SK-N-MC (cell line): ENCODE data around the gene OTOGL.
A peak's percentile ranks its signal among the peaks of the same experiment; 100 is the strongest.

Experiments used
- DNase-seq: peaks from one replicate; pipeline ENCODE4 v3.0.0-alpha.2; 2011; ENCODE audit warnings: low read depth, low spot score
- H3K27ac ChIP-seq: fragments of 200-600 bp; sonication (generic); 2 replicates; pipeline ENCODE4 v1.5.1; 2016; ENCODE audit warnings: mixed run types
- H3K36me3 ChIP-seq: fragments of 200-600 bp; sonication (generic); 2 replicates; pipeline ENCODE4 v1.6.1; 2017; ENCODE audit warnings: antibody characterized with exemption, low read length, mixed read lengths; ENCODE audit not compliant: insufficient read depth
- H3K4me3 ChIP-seq: fragments of 200-600 bp; sonication (generic); 2 replicates; pipeline ENCODE4 v1.5.1; 2016
- H3K9ac ChIP-seq: fragments of 200-600 bp; sonication (generic); 2 replicates; pipeline ENCODE4 v1.8.0; 2017; ENCODE audit warnings: mixed run types, mixed read lengths; ENCODE audit not compliant: insufficient read length
- H3K9me3 ChIP-seq: fragments of 200-600 bp; sonication (generic); 2 replicates; pipeline ENCODE4 v1.6.1; 2017; ENCODE audit warnings: low read depth, mild to moderate bottlenecking, antibody characterized with exemption, low read length, moderate library complexity, mixed read lengths
- EZH2 ChIP-seq: fragments of 200-600 bp; sonication (generic); IDR thresholded peaks from one replicate; pipeline ENCODE4 v1.6.1; 2017; ENCODE audit warnings: antibody characterized with exemption
- FOXP2 ChIP-seq: optimal IDR thresholded peaks from 2 replicates; pipeline ENCODE3; 2011; ENCODE audit warnings: mild to moderate bottlenecking, moderate library complexity; ENCODE audit not compliant: insufficient read depth; ENCODE audit errors: extremely low read length, control extremely low read depth
- POLR2AphosphoS5 ChIP-seq: IDR thresholded peaks from 2 replicates; pipeline ENCODE4 v1.6.1; 2012; ENCODE audit warnings: mild to moderate bottlenecking, low read depth, low read length, borderline replicate concordance

The OTOGL gene

DNA sequence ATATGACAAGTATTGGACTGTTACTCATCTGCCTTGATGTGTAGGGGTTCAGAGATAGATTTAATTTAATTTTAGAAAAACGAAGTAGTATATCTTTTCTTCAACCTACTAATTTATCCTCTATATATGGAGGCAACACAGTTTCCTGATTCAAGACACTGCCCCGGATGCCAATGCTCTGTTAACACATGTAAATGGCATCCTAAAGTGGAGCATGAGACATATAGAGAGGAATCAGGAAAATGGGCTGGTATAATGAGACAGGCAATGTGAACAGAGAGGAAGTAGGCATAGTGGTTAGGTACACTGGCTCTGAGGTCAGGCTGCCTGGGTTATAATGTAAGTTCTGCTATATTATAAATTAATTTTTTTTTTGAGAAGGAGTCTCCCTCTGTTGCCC lies 85.6 kb downstream of the OTOGL start:
- TF ChIP-seq FOXP2 (no peak), POLR2AphosphoS5 (no peak)
- no peak overlapping the region for H3K27ac ChIP-seq
- H3K9ac ChIP-seq, result no peak overlapping the region
- no peaks in the 10 kb centered on the region for H3K9me3 ChIP-seq
- no peaks in the 10 kb centered on the region for H3K36me3 ChIP-seq
- DNase-seq, result no peak
- H3K4me3 ChIP-seq, result no peak overlapping the region

DNA sequence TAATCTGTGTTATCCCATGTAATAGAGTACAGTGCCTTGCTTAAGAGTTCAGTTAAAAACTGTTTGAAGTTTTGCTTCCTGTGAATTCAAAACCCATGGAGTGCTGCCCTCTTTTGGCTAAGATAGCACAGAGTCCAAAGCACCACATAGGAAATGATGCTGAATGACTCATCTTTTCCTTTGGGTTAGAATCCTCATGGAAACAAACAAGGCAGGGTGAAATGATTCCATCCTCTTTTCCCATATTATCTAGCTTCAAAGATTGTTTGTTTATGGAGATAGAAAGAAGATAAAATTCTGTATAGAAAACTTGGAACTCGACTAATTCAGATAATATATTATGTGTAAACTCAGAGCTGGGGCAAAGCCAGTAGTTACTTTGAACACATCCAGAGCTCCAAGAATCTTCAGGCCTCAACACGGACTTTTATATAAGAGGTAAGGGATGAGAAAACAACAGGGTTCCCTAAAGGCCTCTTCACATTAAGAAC lies 87.4 kb downstream of the OTOGL start:
- no peaks in the 10 kb centered on the region for H3K9me3 ChIP-seq
- DNase-seq, result peak; percentile 90
- H3K4me3 ChIP-seq, result 0 out of 2 replicates have a peak overlapping the region, but pooled peaks have one; percentile 7
- no peaks in the 10 kb centered on the region for H3K36me3 ChIP-seq
- TF ChIP-seq POLR2AphosphoS5 (no peak), FOXP2 (no peak), EZH2 (no peak)
- H3K9ac ChIP-seq, result peak overlapping the region; percentile 17
- peak overlapping the region; percentile 88 for H3K27ac ChIP-seq

DNA sequence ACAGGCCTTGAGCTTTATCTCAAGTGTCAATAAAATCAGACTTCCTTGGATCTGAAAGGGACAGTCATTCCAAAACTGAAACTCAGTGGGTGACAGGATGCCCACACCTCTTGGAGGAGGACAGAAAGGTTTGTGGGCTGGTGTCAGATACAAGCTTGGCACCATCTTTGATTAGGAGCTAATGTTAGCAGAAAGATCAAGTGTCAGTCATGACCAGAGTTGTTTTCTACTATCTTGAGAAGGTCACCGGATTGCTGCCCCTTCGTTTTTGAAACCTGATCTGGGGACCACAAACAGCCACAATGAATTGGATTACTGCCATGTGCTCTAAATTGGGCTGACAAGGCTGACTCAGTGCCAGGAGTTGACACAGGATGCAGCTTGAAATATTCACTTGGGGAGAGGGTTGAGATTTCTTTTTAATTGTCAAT lies 88.3 kb downstream of the OTOGL start:
- H3K9me3 ChIP-seq, result no peaks in the 10 kb centered on the region
- no peak overlapping the region for H3K9ac ChIP-seq
- H3K27ac ChIP-seq, result peak overlapping the region; percentile 88
- TF ChIP-seq POLR2AphosphoS5 (no peak), EZH2 (no peak), FOXP2 (no peak)
- no peaks in the 10 kb centered on the region for H3K36me3 ChIP-seq
- no peak for DNase-seq
- no peak overlapping the region for H3K4me3 ChIP-seq

DNA sequence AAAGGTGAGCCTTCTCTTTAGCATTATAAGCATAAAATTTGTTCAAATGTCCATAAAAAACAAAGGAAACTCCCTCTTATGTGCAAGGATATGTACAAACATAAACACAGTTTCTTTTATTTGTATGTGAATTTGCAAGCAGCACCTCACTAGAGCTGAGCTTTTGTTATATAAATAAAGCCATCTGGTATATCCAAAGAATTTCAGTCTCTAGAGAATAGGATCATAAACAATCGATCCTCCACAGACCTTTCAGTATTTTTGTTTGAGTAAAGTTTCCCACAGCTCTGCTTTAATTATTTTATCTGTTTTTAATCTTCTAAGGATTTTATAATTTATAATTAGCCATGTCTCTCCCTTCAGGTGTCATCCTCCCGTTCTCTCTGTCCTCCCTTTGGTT lies 89.2 kb downstream of the OTOGL start:
- Histone ChIP-seq H3K4me3 (no peak overlapping the region), H3K27ac (no peak overlapping the region), H3K9ac (no peak overlapping the region), H3K9me3 (no peaks in the 10 kb centered on the region), H3K36me3 (no peaks in the 10 kb centered on the region)
- no peak for DNase-seq
- no peak for TF ChIP-seq POLR2AphosphoS5
- no peak for TF ChIP-seq FOXP2
- TF ChIP-seq EZH2, result no peak

DNA sequence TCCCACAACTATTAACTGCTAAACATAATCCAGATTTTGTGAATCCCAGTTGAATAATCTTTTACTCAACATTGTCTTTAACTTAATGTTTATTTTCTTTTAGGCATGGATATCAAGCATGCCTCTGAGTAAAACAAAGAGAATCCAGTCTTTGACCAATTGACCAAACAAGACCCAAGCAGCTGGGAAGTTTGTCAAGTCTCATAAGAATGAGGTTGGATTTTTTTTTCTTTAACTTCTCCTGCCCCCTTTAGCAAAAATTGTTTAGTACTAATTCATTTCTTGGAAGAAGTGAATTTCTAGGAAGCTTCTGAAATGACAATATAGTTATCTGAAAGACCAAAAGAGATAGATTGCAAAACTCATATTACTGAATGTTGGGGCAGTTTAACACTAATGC lies 89.9 kb downstream of the OTOGL start:
- Histone ChIP-seq H3K9me3 (no peaks in the 10 kb centered on the region), H3K36me3 (no peaks in the 10 kb centered on the region), H3K9ac (no peak overlapping the region), H3K4me3 (no peak overlapping the region), H3K27ac (no peak overlapping the region)
- DNase-seq, result no peak
- TF ChIP-seq POLR2AphosphoS5, result no peak
- TF ChIP-seq FOXP2, result no peak
- no peak for TF ChIP-seq EZH2

DNA sequence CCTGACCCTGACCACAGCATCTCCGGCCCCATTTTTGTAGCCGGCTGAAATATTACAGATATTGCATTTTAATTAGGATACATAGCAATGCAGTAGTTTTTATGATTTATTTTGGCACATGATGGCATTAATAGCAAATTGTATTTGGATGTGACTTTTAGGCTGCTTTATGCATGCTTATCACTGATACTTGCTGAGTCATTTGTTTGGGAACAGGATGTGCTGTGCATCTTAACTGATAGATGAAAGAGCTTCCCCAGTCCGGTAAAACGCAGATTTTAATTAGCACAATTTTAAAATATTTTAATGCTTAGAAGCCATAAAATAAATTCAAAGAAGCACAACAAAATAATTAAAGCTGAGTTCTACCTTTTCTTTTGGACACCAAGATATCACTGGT lies 90.7 kb downstream of the OTOGL start:
- Histone ChIP-seq H3K27ac (no peak overlapping the region), H3K9ac (no peak overlapping the region), H3K4me3 (no peak overlapping the region), H3K9me3 (no peaks in the 10 kb centered on the region), H3K36me3 (no peaks in the 10 kb centered on the region)
- DNase-seq, result no peak
- TF ChIP-seq FOXP2 (no peak), EZH2 (no peak), POLR2AphosphoS5 (no peak)

DNA sequence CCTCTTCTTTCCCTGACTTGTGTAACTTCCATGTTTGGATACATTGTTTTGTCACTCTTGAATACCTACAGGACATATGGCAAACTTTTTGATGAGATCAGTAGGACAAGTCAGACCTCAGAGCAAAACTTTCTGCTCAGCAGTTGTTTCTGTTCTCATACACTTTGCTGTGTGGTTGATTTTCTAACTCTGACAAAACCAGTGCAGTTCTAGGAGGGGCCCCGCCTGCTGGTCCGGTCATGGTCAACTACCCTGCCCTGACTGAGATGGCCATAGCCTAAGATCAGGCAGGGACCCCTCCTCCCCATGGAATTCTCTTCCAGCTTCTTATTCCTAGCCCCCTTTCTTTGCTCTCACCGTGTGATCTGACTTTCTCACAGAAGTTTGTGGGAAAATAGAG lies 92.8 kb downstream of the OTOGL start:
- TF ChIP-seq EZH2, result no peak
- no peak for TF ChIP-seq POLR2AphosphoS5
- TF ChIP-seq FOXP2, result no peak
- no peak overlapping the region for H3K27ac ChIP-seq
- no peaks in the 10 kb centered on the region for H3K36me3 ChIP-seq
- H3K9ac ChIP-seq, result peak overlapping the region; percentile 35
- H3K4me3 ChIP-seq, result no peak overlapping the region
- no peaks in the 10 kb centered on the region for H3K9me3 ChIP-seq
- no peak for DNase-seq

DNA sequence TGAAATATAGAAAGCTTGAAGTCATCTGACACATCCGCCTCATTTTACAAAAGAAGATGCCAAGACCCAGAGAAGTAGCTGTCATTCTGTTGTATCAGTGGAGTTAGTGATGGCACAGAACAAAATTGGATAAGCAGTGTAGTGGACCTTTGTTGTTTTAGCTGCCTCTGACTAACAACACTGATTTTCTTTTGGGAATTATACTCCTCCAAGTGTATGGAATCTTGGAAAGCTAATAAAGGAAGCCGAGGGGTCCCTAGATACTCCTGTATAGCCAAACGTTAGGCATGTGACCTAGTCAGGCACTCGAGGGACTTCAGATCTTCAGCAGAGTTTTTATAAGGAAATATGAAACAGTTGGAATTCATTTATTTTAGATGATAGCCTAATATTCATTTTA lies 94.5 kb downstream of the OTOGL start:
- DNase-seq, result no peak
- H3K36me3 ChIP-seq, result no peaks in the 10 kb centered on the region
- no peak for TF ChIP-seq FOXP2

DNA sequence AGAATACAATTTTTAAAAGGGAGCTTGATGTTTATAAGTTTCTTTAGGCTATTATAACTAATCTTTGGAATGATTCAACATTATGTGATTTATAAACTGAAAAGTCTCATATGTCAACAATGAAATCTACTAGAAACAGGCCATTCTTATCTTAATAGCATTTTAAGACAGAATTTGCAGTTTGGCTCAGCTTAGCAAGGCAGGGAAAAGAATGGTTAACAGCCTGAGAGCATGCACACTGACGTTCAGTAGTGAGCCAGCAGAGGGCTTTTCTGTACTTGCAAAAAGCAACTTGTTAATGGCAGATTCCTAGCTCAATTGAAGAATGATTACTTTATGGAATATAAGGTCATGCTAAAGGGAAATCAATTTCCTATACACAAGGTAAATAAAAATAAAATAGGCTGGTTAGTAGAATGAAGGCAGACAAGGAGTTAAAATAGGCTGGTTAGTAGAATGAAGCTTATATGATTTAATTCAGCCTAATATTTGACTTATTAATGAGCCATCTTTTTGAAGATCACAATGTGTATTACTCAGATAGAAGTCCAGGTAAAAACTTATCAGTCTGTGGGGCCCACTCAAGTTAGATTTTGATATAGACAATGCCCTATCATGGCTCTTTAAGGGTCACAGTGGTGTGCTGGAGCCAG lies 95.9 kb downstream of the OTOGL start:
- Histone ChIP-seq H3K27ac (no peak overlapping the region), H3K9ac (no peak overlapping the region), H3K36me3 (no peaks in the 10 kb centered on the region), H3K4me3 (no peak overlapping the region), H3K9me3 (no peaks in the 10 kb centered on the region)
- TF ChIP-seq POLR2AphosphoS5 (no peak), EZH2 (no peak), FOXP2 (no peak)
- DNase-seq, result peak; percentile 48

More for the DNA sequence above, 94.5 kb downstream of the OTOGL start:
- H3K9me3 ChIP-seq, result no peaks in the 10 kb centered on the region
- H3K4me3 ChIP-seq, result no peak overlapping the region
- no peak overlapping the region for H3K9ac ChIP-seq
- H3K27ac ChIP-seq, result no peak overlapping the region
